Liver (tissue), 9 donors: ENCODE data around the gene HSDL2. TPM values are rescaled to one million over a fixed set of nuclear protein-coding genes. Genes with fewer than 3 reads are reported as not detected.
A peak's percentile ranks its signal among the peaks of the same experiment; 100 is the strongest.
"Not testable (repeated sequence)": the region's sequence is repeated elsewhere in the genome, so short reads cannot be mapped to it uniquely, and the experiment has no call there.

Experiments
- DNase-seq: peaks from one replicate; pipeline ENCODE4 v3.0.0-alpha.2; 2017; ENCODE audit warnings: low spot score
- H3K27ac ChIP-seq, 2 donors: one replicate each; pipeline ENCODE4 v1.7.0; 2013; ENCODE audit warnings: inconsistent platforms in 2 of 2, low read length in 2 of 2, control low read depth in 1 of 2, low read depth in 1 of 2, mild to moderate bottlenecking in 1 of 2
- H3K27me3 ChIP-seq, 4 donors: one replicate each; pipeline versions ENCODE4 v1.6.1 to v1.7.0; 2013; ENCODE audit warnings: low read length in 3 of 4, inconsistent platforms in 1 of 4, mild to moderate bottlenecking in 1 of 4, moderate library complexity in 1 of 4; ENCODE audit not compliant: control insufficient read depth in 4 of 4, insufficient read depth in 4 of 4
- H3K36me3 ChIP-seq, 4 donors: one replicate each; pipeline versions ENCODE4 v1.6.1 to v1.7.0; 2013; ENCODE audit warnings: low read length in 3 of 4, mild to moderate bottlenecking in 3 of 4, low read depth in 1 of 4, moderate library complexity in 1 of 4; ENCODE audit not compliant: control insufficient read depth in 4 of 4, insufficient read depth in 3 of 4
- H3K4me1 ChIP-seq, 4 donors: one replicate each; pipeline versions ENCODE4 v1.6.1 to v1.7.0; 2013; ENCODE audit warnings: low read length in 3 of 4, mild to moderate bottlenecking in 3 of 4, moderate library complexity in 1 of 4; ENCODE audit not compliant: control insufficient read depth in 4 of 4, insufficient read depth in 4 of 4
- H3K4me3 ChIP-seq, 3 donors: one replicate each; pipeline versions ENCODE4 v1.6.1 to v1.7.0; 2013; ENCODE audit warnings: low read length in 3 of 3, control low read depth in 1 of 3, low read depth in 1 of 3, mild to moderate bottlenecking in 1 of 3
- H3K9ac ChIP-seq, 2 donors: one replicate each; pipeline ENCODE4 v1.7.0; 2013; ENCODE audit warnings: low read length in 2 of 2, mild to moderate bottlenecking in 2 of 2, moderate library complexity in 2 of 2, control low read depth in 1 of 2, low read depth in 1 of 2
- H3K9me3 ChIP-seq, 4 donors: one replicate each; pipeline versions ENCODE4 v1.6.1 to v1.7.0; 2013; ENCODE audit warnings: low read length in 3 of 4; ENCODE audit not compliant: control insufficient read depth in 4 of 4
- EGR1 ChIP-seq, 2 donors: IDR thresholded peaks; 2 replicates each; pipeline ENCODE4 v1.6.1; 2016 to 2018; ENCODE audit warnings: antibody characterized with exemption in 2 of 2, low read depth in 2 of 2
- FOXA1 ChIP-seq: IDR thresholded peaks from 2 replicates; pipeline ENCODE4 v1.6.1; 2016; ENCODE audit warnings: antibody characterized with exemption
- FOXA2 ChIP-seq: IDR thresholded peaks from 2 replicates; pipeline ENCODE4 v1.6.1; 2016; ENCODE audit warnings: antibody characterized with exemption
- GABPA ChIP-seq, 2 donors: IDR thresholded peaks in 1 of 2; conservative IDR thresholded peaks in 1 of 2; 2 replicates each; pipeline ENCODE4 v1.6.1; 2016; ENCODE audit warnings: antibody characterized with exemption in 2 of 2, mild to moderate bottlenecking in 1 of 2, moderate library complexity in 1 of 2
- HNF4A ChIP-seq, 2 donors: conservative IDR thresholded peaks; 2 replicates each; pipeline ENCODE4 v1.6.1; 2016; ENCODE audit warnings: antibody characterized with exemption in 2 of 2, mild to moderate bottlenecking in 2 of 2
- HNF4G ChIP-seq: IDR thresholded peaks from 2 replicates; pipeline ENCODE4 v1.6.1; 2016; ENCODE audit warnings: antibody characterized with exemption
- JUND ChIP-seq, 2 donors: IDR thresholded peaks; 2 replicates each; pipeline ENCODE4 v1.6.1; 2016; ENCODE audit warnings: antibody characterized with exemption in 2 of 2
- NR2F2 ChIP-seq: IDR thresholded peaks from 2 replicates; pipeline ENCODE4 v1.6.1; 2016; ENCODE audit warnings: antibody characterized with exemption
- RAD21 ChIP-seq, 2 donors: IDR thresholded peaks; 2 replicates each; pipeline ENCODE4 v1.6.1; 2016; ENCODE audit warnings: antibody characterized with exemption in 2 of 2, mild to moderate bottlenecking in 2 of 2
- RXRA ChIP-seq, 2 donors: IDR thresholded peaks; 2 replicates each; pipeline ENCODE4 v1.6.1; 2017 to 2018; ENCODE audit warnings: antibody characterized with exemption in 2 of 2, mild to moderate bottlenecking in 1 of 2
- SP1 ChIP-seq: IDR thresholded peaks from 2 replicates; pipeline ENCODE4 v1.6.1; 2018; ENCODE audit warnings: antibody characterized with exemption, mild to moderate bottlenecking
- TAF1 ChIP-seq: conservative IDR thresholded peaks from 2 replicates; pipeline ENCODE4 v1.6.1; 2016; ENCODE audit warnings: antibody characterized with exemption, mild to moderate bottlenecking
- YY1 ChIP-seq: IDR thresholded peaks from 2 replicates; pipeline ENCODE4 v1.6.1; 2016; ENCODE audit warnings: antibody characterized with exemption, mild to moderate bottlenecking
- WGBS: extraction: QIAGEN DNeasy Blood & Tissue Kit; methylation state at CpG from one replicate; pipeline ENCODE4 v1.1.7; 2013; 5-methylcytosine and 5-hydroxymethylcytosine counted together
- polyA plus RNA-seq, 2 donors: library from polyadenylated mRNA; stranded (reverse) in 1 of 2; unstranded in 1 of 2; fragments of 200-250 nt in 1 of 2; fragments of >200 nt in 1 of 2; fragmentation: Nextera tagmentation in 1 of 2; extraction: Ambion mirVana in 1 of 2; gene quantifications; one replicate each; pipeline versions ENCODE4 v1.2.1 to v1.2.3, GENCODE V29; 2013 to 2015
- total RNA-seq, 2 donors: library from RNA; depleted of rRNA; stranded (reverse); fragments of >200 nt; gene quantifications; one replicate each; pipeline ENCODE4 v1.2.3, GENCODE V29; 2014
- TF ChIP-seq, protein P1 (sequence below): IDR thresholded peaks from 2 replicates; pipeline ENCODE4 v1.6.1; 2016; ENCODE audit warnings: antibody characterized with exemption
- donor health status: healthy.
- donor health status: healthy.
- donor health status: healthy.
- donor health status: healthy.
- donor health status: healthy.

Gene HSDL2
- total and polyA plus RNA-seq, 4 donors = 26.1 to 135 (median 79.6) TPM

GRCh38 chr9:112391936-112392560, 12.1 kb downstream of the HSDL2 start:
- peak; percentile 42 to 49 for TF ChIP-seq HNF4A (conservative IDR thresholded peaks at IDR 0.05)
- H3K27ac ChIP-seq, H3K9ac ChIP-seq, H3K27me3 ChIP-seq, DNase-seq, H3K36me3 ChIP-seq, H3K4me3 ChIP-seq, H3K9me3 ChIP-seq: not testable (repeated sequence)
- peaks cover 0 to 16% (median 7%) of the 10 kb centered on the region in 4 donors for H3K4me1 ChIP-seq
- whole genome bisulfite sequencing = 84% methylated on average over 4 of the region's 4 CpGs

DNA sequence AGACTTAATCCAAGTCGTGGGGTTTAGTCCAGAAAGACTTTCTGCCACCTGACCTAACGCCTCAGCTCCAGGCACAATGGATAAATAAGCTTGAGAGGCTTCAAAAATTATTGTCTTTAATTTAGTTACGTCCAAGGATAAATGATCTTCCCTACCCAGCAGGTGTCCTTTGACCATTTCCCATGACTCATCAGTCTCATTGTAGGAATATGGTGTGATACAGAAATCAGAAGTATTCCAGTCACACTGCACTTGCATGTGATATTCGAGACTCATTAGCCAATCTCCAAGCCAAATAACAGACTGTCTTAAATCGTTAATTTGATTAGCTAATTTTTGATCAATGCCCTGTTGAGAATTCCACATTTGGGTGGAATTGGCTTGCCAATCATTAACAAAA, 13.2 kb downstream of the HSDL2 start:
- H3K4me3 ChIP-seq, DNase-seq, H3K27ac ChIP-seq, H3K27me3 ChIP-seq, H3K36me3 ChIP-seq, H3K9ac ChIP-seq, H3K9me3 ChIP-seq: not testable (repeated sequence)
- peak in 1 of 2 donors; percentile 48 for TF ChIP-seq HNF4A (conservative IDR thresholded peaks at IDR 0.05)
- peak in 1 of 2 donors; percentile 62 for TF ChIP-seq JUND (IDR thresholded peaks at IDR 0.05)
- TF ChIP-seq RXRA (IDR thresholded peaks at IDR 0.05) = peak in 1 of 2 donors; percentile 41
- WGBS = 66% methylated on average over 5 of the region's 5 CpGs
- H3K4me1 ChIP-seq = peaks cover 0 to 18% (median 8%) of the 10 kb centered on the region in 4 donors

- no peak for DNase-seq
- Histone ChIP-seq H3K27ac (no peak overlapping the region), H3K9ac (no peak overlapping the region), H3K36me3 (peaks cover 0 to 5% (median 1%) of the 10 kb centered on the region in 4 donors), H3K9me3 (no peaks in the 10 kb centered on the region), H3K4me1 (peaks cover 0 to 22% (median 6%) of the 10 kb centered on the region in 4 donors), H3K4me3 (no peak overlapping the region), H3K27me3 (no peaks in the 10 kb centered on the region)
- TF ChIP-seq NR2F2 (no peak), JUND (IDR thresholded peaks at IDR 0.05) (no peak), GABPA (IDR thresholded peaks at IDR 0.05 in 1 of 2, conservative IDR thresholded peaks at IDR 0.05 in 1 of 2) (no peak), EGR1 (IDR thresholded peaks at IDR 0.05; ENCODE audit: low read depth in 2 of 2) (no peak), HNF4G (no peak), SP1 (no peak), FOXA1 (no peak), TAF1 (no peak), RXRA (IDR thresholded peaks at IDR 0.05) (no peak), YY1 (no peak), RAD21 (IDR thresholded peaks at IDR 0.05) (no peak), FOXA2 (no peak)
- TF ChIP-seq, protein P1, sequence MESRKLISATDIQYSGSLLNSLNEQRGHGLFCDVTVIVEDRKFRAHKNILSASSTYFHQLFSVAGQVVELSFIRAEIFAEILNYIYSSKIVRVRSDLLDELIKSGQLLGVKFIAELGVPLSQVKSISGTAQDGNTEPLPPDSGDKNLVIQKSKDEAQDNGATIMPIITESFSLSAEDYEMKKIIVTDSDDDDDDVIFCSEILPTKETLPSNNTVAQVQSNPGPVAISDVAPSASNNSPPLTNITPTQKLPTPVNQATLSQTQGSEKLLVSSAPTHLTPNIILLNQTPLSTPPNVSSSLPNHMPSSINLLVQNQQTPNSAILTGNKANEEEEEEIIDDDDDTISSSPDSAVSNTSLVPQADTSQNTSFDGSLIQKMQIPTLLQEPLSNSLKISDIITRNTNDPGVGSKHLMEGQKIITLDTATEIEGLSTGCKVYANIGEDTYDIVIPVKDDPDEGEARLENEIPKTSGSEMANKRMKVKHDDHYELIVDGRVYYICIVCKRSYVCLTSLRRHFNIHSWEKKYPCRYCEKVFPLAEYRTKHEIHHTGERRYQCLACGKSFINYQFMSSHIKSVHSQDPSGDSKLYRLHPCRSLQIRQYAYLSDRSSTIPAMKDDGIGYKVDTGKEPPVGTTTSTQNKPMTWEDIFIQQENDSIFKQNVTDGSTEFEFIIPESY = no peak
- 86% methylated on average over 6 of the region's 6 CpGs for WGBS
Observed at GRCh38 chr9:112396416-112396815, 16.5 kb downstream of the HSDL2 start.
